ENCODE results near the gene POMGNT2.

POMGNT2 gene

DNA sequence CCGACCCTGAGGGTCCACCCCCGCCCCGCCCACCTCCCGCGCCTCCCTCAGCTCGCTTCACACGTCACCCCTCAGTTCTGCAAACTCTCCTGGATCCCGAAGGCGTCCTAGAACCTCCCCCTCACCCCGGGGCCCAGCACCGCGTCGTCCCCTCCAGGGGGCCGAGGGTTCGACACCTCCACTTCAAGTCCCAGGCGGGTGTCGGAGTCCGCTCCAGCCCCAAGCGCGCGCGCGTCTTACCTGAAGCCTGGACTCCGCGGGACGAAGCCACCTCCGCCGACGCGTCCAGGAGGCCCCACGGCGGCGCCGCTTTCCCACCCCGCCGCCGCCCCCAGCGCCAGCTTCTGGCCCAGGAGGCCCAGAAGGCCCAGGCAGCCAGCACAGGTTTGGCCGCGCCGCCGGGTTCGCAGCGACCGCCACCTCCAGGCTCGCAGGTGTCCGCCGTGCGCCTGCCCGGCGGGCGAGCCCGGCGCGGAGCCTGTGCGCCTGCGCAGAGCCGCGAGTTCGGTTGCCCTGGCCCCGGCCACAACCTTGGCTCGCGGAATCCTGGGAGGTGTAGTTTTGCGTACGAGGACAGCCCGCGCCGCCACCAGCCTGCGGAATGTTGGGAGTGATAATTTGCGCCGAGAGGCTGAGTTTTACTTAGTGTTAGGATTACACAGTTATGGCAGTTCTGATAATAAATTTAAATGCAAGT is at the start of gene POMGNT2:
TSS of gene POMGNT2 (minus strand) at position 484 of the 697 bp plus-strand sequence. CDS start 24,648 bp downstream, outside the sequence.
- peak; percentile 52 to 53 for DNase-seq (ENCODE audit: low read depth in 2 of 2)

DNA sequence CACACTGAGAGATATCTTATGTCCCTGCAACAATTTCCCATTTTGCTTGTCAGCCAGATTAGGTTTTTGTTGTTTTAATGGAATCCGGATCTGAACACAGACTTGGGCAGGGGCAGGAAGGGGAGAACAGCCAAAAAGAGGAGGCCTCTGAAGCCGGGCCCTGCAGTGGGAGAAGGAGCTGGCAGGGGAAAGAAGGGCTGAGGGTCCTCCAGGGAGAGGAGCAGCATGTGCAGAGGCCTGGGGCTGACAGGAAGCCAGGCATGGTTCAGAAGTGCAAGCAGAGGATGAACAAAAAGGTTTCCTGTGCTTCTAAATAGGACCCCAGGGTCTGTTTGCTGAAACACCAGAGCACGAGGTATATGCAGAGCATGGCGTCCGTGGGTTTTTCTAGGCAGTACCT is 49.1 kb upstream of the POMGNT2 start:
- DNase-seq (ENCODE audit: low read depth in 2 of 2): no peak

DNA sequence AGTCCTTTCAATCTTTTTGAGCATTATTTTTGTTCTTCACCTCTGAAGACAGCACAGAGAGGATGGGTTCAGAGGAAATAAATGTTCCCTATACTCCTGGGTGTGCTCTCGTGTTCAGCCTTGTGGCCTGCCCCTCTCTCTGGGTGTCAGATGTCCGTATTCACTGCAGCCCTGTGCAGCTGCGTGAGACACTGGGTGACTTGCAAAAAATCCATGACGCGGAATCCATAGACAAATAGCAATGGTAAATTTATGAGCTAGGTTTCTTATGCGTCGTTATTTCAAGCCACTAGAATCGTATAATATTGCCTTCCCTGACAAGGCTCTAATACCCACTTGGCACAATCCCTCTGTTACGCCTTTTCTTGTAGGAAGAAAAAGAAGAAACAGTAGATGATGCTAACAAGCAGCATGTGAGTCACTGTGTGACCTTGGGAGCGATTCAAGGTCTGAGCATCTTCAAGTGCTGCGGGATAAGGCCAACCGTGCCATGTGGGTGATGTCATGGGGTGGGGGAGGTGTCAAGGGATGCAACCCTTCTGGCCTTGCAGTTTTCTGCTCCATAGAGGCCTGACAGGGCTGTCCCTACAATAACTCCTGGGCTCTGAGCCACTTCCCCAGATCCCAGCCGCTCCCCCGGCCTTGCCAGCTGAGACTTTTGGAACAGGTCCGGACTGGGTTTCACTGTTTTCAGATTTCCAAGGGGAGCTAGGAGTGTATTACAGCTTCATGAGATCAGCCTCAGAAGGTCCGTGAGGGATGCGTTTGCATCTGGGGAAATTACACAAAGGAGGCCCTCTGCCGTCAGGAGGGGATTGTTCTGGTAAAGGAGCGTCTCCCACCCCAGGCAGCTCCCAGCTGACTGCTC is 47.6 kb upstream of the POMGNT2 start:
- DNase-seq (ENCODE audit: low read depth in 2 of 2): peak; percentile 21

DNA sequence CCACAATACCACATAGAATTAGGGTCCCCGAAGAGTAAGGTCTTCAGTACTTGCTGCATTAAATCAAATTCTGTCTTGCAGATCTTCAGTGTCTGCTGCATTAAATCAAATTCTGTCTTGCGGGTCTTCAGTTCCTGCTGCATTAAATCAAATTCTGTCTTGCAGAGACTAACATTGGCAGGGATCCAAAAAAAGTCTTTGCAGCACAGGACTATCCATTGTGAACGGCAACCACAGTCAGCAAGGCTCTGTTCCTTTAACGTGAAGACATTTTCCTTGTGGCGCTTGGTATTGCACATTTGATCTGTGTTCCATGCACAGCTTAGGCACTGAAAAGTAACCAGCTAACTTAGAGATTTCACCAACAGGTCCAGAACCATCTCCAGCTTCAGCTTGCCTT is 46.8 kb upstream of the POMGNT2 start:
- DNase-seq (ENCODE audit: low read depth in 2 of 2): no peak

DNA sequence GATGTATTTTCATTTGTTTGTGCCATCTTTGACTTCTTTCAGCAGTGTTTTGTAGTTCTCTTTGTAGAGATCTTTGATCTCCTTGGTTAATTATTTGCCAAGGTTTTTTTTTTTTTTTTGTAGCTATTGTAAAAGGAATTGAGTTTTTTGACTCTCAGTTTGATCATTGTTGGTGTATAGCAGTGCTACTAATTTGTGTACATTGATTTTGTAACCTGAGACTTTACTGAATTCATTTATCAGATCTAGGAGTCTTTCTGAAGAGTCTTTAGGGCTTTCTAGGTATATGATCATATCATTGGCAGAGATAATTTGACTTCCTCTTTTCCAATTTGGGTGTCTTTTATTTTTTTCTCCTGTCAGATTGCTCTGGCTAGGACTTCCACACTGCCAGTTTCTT is 42.2 kb upstream of the POMGNT2 start:
- DNase-seq (ENCODE audit: low read depth in 2 of 2): no peak

DNA sequence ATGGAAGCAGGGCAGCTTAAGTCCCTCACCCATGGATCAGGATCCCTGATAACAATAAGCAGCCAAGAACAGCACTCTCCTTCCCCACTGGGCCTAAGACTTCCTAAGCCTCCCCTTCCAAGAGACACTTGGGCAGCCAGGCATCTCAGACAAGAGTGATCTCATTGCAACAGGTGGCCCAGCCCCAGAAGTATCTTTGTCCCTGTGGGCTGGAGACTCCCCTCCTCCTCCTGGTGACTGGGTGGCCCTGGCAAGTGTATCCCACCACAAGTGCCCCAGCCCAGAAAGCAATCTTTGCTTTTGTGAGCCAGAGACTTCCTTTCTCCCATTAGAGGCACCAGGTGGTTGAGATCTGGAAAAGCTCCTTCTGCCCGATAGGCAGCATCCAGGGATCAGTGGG is 40.7 kb upstream of the POMGNT2 start:
- DNase-seq (ENCODE audit: low read depth in 2 of 2): no peak

DNA sequence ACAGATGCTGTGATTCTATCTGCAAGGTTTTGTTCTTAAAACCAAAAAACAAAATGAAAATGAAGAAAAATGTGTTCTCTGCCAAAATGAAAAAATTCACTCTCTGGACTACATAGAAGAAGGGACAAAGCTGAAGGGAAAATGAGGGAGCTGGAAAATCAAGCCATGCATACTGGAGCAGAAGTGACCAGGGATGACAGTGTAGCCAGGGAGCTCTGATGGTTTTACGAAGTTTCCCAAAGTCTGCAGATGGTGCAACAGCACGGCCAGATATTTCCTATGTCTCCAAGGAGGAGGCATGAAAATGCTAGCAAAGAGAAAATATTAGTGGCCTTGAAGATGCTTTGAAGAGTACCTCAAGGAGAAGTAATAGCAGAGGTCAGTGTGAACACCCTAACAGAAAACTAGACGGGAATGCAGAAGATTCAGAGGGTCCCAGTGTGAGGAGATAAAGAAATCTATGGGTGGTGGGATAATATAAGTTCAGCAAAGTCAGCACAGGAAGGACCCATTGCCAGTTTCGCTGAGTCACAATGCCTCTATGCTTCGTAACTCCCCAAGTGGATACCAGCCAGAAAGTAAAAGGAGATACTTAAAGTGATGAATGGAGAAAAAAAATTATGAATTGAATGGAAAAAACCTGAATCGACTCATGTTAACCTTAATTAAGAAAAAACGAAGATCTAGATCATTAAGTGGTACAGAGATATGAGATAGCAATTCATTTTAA is 39.0 kb upstream of the POMGNT2 start:
- DNase-seq (ENCODE audit: low read depth in 2 of 2): no peak

DNA sequence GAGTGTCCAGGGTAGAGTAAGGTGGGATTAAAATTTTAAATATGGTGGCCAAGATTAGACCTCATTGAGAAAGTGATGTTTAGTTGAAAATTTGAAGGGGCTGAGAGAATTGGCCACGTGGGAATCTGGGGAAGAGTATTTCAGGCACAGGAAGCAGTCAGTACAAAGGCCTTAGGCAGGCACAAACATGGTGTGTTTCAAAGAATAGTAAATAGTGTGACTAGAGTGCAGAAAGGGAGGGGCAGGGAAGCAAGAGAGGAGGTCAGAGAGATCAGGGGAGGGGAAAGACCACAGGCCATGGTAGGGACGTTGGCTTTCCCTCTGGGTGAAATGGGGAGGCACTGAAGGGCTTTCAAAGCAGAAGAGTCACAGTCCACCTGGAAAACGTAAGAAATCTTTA is 36.6 kb upstream of the POMGNT2 start:
- no peak for DNase-seq (ENCODE audit: low read depth in 2 of 2)

DNA sequence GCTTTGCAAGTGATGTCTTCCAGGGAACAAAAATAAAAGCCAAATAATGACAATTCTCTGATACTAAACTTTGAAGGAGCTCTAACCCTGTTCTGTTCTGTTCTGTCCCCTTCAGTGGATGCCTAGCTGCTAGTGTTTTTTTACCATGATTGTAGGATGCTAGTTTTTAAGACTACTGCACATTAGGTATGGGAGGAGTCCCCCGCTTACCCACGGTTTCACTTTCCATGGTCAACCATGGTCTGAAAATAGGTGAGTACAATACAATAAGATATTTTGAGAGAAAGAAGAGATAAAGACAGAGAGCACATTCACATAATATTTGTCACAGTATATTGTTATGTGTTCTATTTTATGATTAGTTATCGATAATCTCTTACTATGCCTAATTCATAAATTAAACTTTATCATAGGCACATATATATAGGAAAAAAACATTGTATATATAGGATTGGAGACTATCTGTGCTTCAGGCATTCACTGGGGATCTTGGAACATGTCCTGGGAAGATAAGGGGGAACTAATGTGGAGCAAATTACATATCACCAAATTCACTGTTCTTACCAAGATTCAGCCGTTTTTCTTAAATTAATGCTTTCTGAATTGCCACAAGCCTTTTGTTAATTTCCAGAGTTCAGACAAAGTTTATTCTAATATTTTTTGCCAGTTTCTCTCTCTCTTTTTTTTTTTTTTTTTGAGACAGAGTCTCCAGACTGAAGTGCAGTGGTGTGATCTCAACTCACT is 32.8 kb upstream of the POMGNT2 start:
- no peak for DNase-seq (ENCODE audit: low read depth in 2 of 2)

DNA sequence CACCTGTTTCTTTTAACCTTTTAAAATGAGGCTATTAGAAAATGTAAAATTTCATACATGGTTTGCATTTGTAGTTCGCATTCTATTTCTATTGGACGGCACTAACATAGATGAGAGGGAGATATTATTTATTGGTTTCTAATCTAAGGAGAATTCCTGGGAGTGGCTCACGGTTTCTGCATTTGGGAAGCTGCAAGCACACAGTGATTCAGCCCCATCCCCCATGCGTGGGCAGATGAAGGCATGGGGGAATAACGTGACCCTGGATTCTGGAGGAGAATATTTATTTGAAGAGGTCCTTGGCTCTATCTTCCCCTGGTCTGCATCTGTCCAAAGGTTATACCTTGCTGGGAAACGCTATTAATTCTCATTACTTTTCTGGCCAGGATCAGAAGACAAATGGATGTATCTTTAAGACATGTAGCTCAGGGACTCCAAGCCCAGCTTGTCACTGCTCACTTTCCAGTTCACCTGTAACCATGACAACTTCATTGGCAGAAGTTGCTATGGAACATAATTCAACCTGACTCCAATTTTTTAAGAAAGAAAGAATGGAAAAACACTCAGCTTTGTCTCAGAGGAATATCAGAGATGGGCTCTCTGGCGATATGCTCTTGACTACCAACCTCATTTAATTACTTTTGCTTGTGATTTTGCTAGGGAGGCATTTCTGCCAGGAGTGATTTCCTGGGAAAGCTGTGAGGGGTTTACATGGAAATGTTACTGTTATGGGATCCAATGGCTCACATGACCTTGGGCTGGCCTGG is 27.2 kb upstream of the POMGNT2 start:
- DNase-seq (ENCODE audit: low read depth in 2 of 2): no peak

DNA sequence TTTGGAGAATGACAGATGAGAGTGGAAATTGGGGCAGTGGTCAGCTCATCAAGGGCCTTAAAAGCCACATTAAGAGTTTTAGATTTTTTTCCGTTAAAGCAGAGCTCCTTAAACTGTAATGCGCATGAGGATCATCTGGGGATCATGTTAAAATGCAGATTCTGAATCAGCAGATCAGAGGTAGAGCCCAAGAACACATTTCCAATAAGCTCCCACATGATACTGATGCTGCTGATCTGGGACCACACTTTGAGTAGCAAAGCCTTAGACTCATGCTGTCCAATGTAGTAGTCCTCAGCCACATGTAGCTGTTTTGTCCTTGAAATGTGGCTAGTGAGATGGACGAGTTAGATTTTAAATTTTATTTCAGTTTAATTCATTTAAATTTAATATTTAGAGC is 26.3 kb upstream of the POMGNT2 start:
- no peak for DNase-seq (ENCODE audit: low read depth in 2 of 2)

DNA sequence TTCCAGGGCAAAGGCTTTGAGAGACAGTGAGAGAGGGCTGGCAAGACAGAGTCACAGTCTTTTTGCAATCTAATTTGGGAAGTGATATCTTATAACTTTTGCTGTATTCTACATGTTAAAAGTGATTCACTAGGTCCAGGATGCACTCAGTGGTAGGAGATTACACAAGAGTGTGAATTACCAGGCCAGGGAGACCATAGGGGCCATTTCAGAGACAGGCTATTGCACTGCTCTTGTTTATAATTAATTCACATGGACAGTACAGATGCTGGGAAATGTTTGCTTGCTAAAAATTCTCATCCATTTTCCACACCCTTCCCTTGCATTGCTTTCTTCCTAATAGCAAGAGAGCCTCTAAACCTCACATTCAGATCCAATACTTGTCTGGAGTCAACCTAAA is 22.6 kb upstream of the POMGNT2 start:
- no peak for DNase-seq (ENCODE audit: low read depth in 2 of 2)

DNA sequence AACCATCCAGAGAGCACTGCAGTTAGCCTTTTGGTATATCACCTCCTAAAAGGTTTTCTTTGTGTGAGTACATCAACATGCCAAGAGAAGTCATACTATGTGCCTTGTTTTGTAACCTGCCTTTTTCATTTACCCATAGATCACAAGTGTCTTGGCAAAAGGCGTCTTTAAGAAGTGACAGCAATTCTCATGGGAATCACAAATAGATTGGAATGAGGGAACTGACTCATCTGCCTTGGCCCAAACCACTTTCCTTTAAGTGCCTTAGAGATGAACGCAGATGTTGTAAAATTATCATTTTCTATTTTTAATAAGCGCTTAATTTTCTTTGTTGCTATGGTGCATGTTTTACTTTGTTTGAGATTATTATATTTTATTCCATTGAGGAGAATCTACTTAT is 20.7 kb upstream of the POMGNT2 start:
- no peak for DNase-seq (ENCODE audit: low read depth in 2 of 2)

DNA sequence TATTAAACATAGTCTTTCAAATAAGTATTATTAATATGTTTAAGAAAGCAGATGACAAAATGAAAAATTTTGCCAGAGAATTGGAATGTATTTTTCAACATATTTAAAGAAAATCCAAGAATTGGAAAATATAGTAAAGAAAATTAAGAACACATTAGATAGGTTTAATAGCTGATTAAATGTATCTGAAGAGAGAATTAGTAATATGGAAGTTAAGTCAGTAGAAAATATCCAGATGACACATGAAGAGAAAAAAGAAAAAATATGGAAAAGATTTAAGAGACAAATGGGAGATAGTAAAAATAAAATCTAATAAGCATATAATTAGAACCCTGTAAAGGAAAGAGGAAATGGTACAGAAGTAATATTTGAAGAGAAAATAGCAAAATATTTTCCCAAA is 18.0 kb upstream of the POMGNT2 start:
- DNase-seq (ENCODE audit: low read depth in 2 of 2): no peak

DNA sequence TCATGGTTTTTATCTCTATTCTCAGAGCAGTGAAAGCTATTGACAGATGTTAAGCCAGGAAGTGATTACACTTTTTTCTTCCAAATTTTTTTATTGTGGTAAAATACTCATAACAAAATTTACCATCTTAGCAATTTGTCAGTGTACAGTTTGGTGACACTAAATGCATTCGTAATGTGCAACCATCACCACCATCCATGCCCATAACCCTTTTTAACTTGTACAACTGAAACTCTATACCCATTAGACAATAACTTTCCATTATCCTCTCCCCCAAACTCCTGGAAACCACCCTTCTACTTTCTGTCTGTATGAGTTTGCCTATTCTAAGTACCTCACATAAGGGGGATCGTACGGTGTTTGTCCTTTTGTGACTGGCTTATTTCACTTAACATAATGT is 15.1 kb upstream of the POMGNT2 start:
- DNase-seq (ENCODE audit: low read depth in 2 of 2): no peak

DNA sequence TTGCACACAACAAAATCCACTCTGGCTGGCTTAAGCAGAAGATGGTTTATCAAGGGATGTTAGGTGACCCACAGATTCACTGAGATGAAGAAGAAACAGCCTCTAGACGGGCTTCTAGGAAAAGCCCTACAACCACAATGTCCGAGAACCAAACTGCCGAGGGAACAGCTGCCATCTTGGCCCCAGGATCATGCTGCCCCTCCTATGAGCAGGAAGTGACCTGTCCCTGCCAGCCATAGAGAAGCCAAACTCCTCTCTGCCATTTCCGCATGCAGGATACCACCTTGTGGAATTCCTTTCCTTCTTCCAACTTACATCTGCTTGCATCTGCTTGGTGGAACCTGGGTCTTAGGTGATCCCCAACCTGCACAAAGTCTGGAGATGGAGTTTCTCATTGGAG is 11.4 kb upstream of the POMGNT2 start:
- no peak for DNase-seq (ENCODE audit: low read depth in 2 of 2)

DNA sequence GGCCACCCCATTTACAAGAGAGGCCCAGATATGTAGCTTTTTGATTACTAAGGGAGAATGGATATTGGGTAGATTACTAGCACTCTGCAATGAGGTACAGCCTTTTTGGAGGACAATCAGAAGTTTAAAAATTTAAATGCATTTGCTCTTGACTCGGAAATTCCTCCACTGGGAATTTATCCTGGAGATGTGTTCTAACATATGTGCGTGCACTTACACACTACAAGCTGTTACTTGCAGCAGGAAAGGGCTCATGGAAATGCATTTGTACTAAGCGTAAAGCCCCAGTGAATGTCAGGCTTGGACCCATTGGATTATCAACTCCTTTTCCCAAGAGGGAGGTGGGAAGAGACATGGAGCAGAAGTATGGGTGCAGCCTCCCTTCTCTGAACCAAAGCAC is 7.8 kb upstream of the POMGNT2 start:
- no peak for DNase-seq (ENCODE audit: low read depth in 2 of 2)

DNA sequence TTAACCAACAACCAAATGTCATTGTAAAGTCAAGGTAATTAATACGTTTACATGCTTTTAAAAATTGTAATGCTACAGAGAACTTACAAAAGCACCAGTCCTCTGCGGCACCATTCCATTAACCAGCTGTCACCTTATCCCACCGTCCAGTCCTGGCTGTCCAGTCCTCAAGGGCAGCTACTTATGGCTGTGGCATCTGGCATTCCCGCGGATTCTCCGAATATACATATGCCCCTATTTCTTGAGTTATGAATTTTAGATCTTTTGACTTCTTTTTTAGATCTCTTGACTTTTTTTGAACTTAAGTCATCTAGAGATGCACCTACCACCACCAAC is 382 bp upstream of the POMGNT2 start:
- no peak for DNase-seq (ENCODE audit: low read depth in 2 of 2)

DNA sequence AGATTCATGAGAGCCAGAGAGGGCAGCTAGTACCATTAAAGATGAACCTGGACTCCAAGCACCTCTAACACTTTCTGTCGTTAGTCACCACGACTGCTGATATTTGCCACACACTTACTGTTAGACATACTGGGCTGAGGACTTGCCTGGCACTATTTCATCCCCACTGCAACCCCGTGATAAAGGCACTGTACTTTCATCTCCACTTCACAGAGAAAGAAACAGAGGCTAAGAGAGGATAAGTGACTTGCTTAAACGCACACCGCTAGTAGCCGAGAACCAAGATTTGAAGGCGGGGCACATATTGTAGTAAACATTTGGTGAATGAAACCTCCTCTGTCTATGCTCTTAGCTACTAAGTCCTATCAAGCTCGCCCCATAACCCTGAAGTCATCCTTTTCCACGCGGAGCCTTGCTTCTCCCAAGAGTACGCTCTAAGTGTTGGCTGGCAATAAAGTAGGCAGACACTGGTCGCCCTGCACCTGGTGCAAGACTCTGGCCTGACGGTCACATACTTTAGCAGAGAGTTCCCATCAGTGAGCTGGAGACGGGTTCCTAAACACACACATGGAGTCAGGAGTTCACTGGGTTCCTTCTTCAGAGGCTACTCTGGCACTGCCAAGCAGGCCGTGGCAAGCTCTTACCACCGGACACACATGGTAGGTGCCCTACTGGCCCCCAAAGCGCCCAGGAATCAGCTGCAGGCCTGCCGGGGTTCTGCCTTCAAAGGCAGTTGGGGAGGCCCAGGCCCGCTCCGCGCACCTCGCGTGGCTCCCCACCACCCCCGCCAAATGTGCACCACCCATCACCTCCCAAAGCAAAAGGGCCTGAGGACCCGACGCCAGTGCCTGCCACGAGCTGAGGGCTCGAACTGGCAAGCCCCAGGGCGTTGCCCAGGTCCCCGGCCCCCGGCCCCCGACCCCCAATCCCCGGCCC is 951 bp downstream of the POMGNT2 start:
- DNase-seq (ENCODE audit: low read depth in 2 of 2): no peak

DNA sequence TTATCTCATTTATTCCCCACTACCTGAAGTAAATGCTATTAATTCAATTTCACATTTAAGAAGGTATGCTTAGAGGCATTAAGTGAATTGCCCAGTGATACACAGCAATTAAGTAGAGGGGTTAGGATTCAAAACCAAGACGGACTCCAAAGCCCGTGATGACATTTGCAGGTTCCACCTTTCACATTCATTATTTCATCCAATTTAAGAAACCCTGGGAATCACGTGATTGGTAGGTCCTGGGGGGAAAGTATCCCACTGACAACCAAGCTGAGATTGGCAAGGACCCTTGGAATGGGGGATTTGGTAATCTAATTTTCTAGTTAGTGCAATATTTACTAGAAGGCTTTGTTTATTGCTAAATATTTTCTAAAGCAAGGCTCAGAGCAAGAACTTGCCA is 1.8 kb downstream of the POMGNT2 start:
- DNase-seq (ENCODE audit: low read depth in 2 of 2): no peak
